ENCODE measurements around the gene RC3H1. TPM values are rescaled to one million over a fixed set of nuclear protein-coding genes. Genes with fewer than 3 reads are reported as not detected.

The RC3H1 gene
- total RNA-seq, 4 donors from 2014 or later = 28.0 to 35.2 (median 31.1) TPM

- no peak for TF ChIP-seq CTCF (IDR thresholded peaks at IDR 0.05; ENCODE audit: low read depth)
Observed at GRCh38 chr1:174052621-174053020, 30.5 kb upstream of the RC3H1 start.

- no peak for TF ChIP-seq CTCF (IDR thresholded peaks at IDR 0.05; ENCODE audit: low read depth)
Observed at GRCh38 chr1:174051956-174052355, 29.8 kb upstream of the RC3H1 start.

- no peak for TF ChIP-seq CTCF (IDR thresholded peaks at IDR 0.05; ENCODE audit: low read depth)
Observed at GRCh38 chr1:174049514-174049913, 27.4 kb upstream of the RC3H1 start.

- TF ChIP-seq CTCF (IDR thresholded peaks at IDR 0.05; ENCODE audit: low read depth) = no peak
Observed at GRCh38 chr1:174044418-174045222, 22.5 kb upstream of the RC3H1 start.

- no peak for TF ChIP-seq CTCF (IDR thresholded peaks at IDR 0.05; ENCODE audit: low read depth)
Observed at GRCh38 chr1:174041369-174041768, 19.2 kb upstream of the RC3H1 start.

- TF ChIP-seq CTCF (IDR thresholded peaks at IDR 0.05; ENCODE audit: low read depth) = no peak
Observed at GRCh38 chr1:174040387-174040786, 18.2 kb upstream of the RC3H1 start.

GRCh38 chr1:174039027-174039426 is 16.9 kb upstream of the RC3H1 start:
- no peak for TF ChIP-seq CTCF (IDR thresholded peaks at IDR 0.05; ENCODE audit: low read depth)
